ENCODE measurements around the gene CLDN5.

The CLDN5 gene

GRCh38 chr22:19504900-19505734, 19.1 kb downstream of the CLDN5 start:
- no peaks in the 10 kb centered on the region for H3K9me3 ChIP-seq (replicated peaks in 1 of 11)
- 0 out of 22 replicates have a peak overlapping the region, but pooled peaks of 1 of the 11 experiments have one; percentile 6 for H3K27ac ChIP-seq
- H3K4me3 ChIP-seq = no peak overlapping the region
- peak overlapping the region in 8 of 11 experiments; percentile 47 to 75 (median 66); a peak in 17 of 22 replicates for H3K4me2 ChIP-seq
- peak overlapping the region in 1 of 11 experiments; percentile 14; a peak in 1 of 22 replicates for H3K9ac ChIP-seq
- peaks cover 0 to 21% (median 16%) of the 10 kb centered on the region in 10 experiments; a peak in 16 of 20 replicates for H3K4me1 ChIP-seq
- no peaks in the 10 kb centered on the region for H3K27me3 ChIP-seq
- peaks cover 0 to 18% (median 0%) of the 10 kb centered on the region in 11 experiments; a peak in 7 of 22 replicates for H4K20me1 ChIP-seq
- H3K36me3 ChIP-seq = peaks cover 0 to 96% (median 68%) of the 10 kb centered on the region in 11 experiments; a peak in 18 of 22 replicates
- TF ChIP-seq Cebpa-rat (IDR thresholded peaks at IDR 0.05) = no peak

- Histone ChIP-seq H3K9me3 (replicated peaks in 1 of 11) (no peaks in the 10 kb centered on the region), H3K9ac (no peak overlapping the region), H3K4me1 (peaks cover 0 to 21% (median 16%) of the 10 kb centered on the region in 10 experiments; a peak in 16 of 20 replicates), H3K36me3 (peaks cover 0 to 96% (median 73%) of the 10 kb centered on the region in 11 experiments; a peak in 18 of 22 replicates), H4K20me1 (peaks cover 0 to 30% (median 0%) of the 10 kb centered on the region in 11 experiments; a peak in 6 of 22 replicates), H3K4me2 (no peak overlapping the region), H3K4me3 (no peak overlapping the region), H3K27ac (no peak overlapping the region), H3K27me3 (no peaks in the 10 kb centered on the region)
- TF ChIP-seq Cebpa-rat (IDR thresholded peaks at IDR 0.05) = no peak
Measured at GRCh38 chr22:19503869-19504268, 20.3 kb downstream of the CLDN5 start.

- H3K27me3 ChIP-seq = no peaks in the 10 kb centered on the region
- peaks cover 0 to 96% (median 75%) of the 10 kb centered on the region in 11 experiments; a peak in 18 of 22 replicates for H3K36me3 ChIP-seq
- no peak for TF ChIP-seq Cebpa-rat (IDR thresholded peaks at IDR 0.05)
- H4K20me1 ChIP-seq = peaks cover 0 to 31% (median 0%) of the 10 kb centered on the region in 11 experiments; a peak in 6 of 22 replicates
- H3K4me2 ChIP-seq = no peak overlapping the region
- no peak overlapping the region for H3K27ac ChIP-seq
- H3K9me3 ChIP-seq (replicated peaks in 1 of 11) = no peaks in the 10 kb centered on the region
- H3K9ac ChIP-seq = no peak overlapping the region
- no peak overlapping the region for H3K4me3 ChIP-seq
- peaks cover 0 to 21% (median 16%) of the 10 kb centered on the region in 10 experiments; a peak in 16 of 20 replicates for H3K4me1 ChIP-seq
Measured at GRCh38 chr22:19503367-19503766, 20.8 kb downstream of the CLDN5 start.

- H3K9me3 ChIP-seq (replicated peaks in 1 of 11) = no peaks in the 10 kb centered on the region
- no peak overlapping the region for H3K4me2 ChIP-seq
- no peak overlapping the region for H3K27ac ChIP-seq
- H3K9ac ChIP-seq = no peak overlapping the region
- H4K20me1 ChIP-seq = peaks cover 0 to 32% (median 0%) of the 10 kb centered on the region in 11 experiments; a peak in 5 of 22 replicates
- H3K4me3 ChIP-seq = no peak overlapping the region
- no peaks in the 10 kb centered on the region for H3K27me3 ChIP-seq
- H3K36me3 ChIP-seq = peaks cover 0 to 96% (median 75%) of the 10 kb centered on the region in 11 experiments; a peak in 19 of 22 replicates
- no peak for TF ChIP-seq Cebpa-rat (IDR thresholded peaks at IDR 0.05)
- peaks cover 0 to 21% (median 16%) of the 10 kb centered on the region in 10 experiments; a peak in 16 of 20 replicates for H3K4me1 ChIP-seq
Measured at GRCh38 chr22:19501897-19502447, 22.2 kb downstream of the CLDN5 start.

GRCh38 chr22:19499880-19500242, 24.3 kb downstream of the CLDN5 start:
- Histone ChIP-seq H3K4me2 (no peak overlapping the region), H3K4me3 (no peak overlapping the region), H3K9me3 (replicated peaks in 1 of 11) (no peaks in the 10 kb centered on the region), H3K9ac (no peak overlapping the region), H3K27me3 (no peaks in the 10 kb centered on the region), H4K20me1 (peaks cover 0 to 35% (median 0%) of the 10 kb centered on the region in 11 experiments; a peak in 4 of 22 replicates), H3K36me3 (peaks cover 0 to 96% (median 79%) of the 10 kb centered on the region in 11 experiments; a peak in 19 of 22 replicates), H3K27ac (no peak overlapping the region), H3K4me1 (peaks cover 0 to 7% (median 4%) of the 10 kb centered on the region in 10 experiments; a peak in 16 of 20 replicates)
- no peak for TF ChIP-seq Cebpa-rat (IDR thresholded peaks at IDR 0.05)

GRCh38 chr22:19499236-19499879, 24.9 kb downstream of the CLDN5 start:
- Histone ChIP-seq H3K27ac (no peak overlapping the region), H3K4me3 (no peak overlapping the region), H3K9ac (no peak overlapping the region), H4K20me1 (peaks cover 0 to 40% (median 0%) of the 10 kb centered on the region in 11 experiments; a peak in 5 of 22 replicates), H3K27me3 (no peaks in the 10 kb centered on the region), H3K9me3 (replicated peaks in 1 of 11) (no peaks in the 10 kb centered on the region), H3K4me2 (no peak overlapping the region), H3K36me3 (peaks cover 3 to 98% (median 84%) of the 10 kb centered on the region in 11 experiments; a peak in 19 of 22 replicates), H3K4me1 (peaks cover 0 to 2% (median 0%) of the 10 kb centered on the region in 10 experiments; a peak in 3 of 20 replicates)
- no peak for TF ChIP-seq Cebpa-rat (IDR thresholded peaks at IDR 0.05)

GRCh38 chr22:19498866-19499190, 25.4 kb downstream of the CLDN5 start:
- Histone ChIP-seq H4K20me1 (peaks cover 0 to 45% (median 0%) of the 10 kb centered on the region in 11 experiments; a peak in 6 of 22 replicates), H3K4me2 (no peak overlapping the region), H3K36me3 (peaks cover 8 to 100% (median 88%) of the 10 kb centered on the region in 11 experiments; a peak in 19 of 22 replicates), H3K4me3 (no peak overlapping the region), H3K9ac (no peak overlapping the region), H3K4me1 (no peaks in the 10 kb centered on the region), H3K27ac (no peak overlapping the region), H3K9me3 (replicated peaks in 1 of 11) (no peaks in the 10 kb centered on the region), H3K27me3 (no peaks in the 10 kb centered on the region)
- no peak for TF ChIP-seq Cebpa-rat (IDR thresholded peaks at IDR 0.05)

GRCh38 chr22:19498154-19498865, 25.9 kb downstream of the CLDN5 start:
- Histone ChIP-seq H3K4me2 (no peak overlapping the region), H3K36me3 (peaks cover 8 to 100% (median 88%) of the 10 kb centered on the region in 11 experiments; a peak in 19 of 22 replicates)
- TF ChIP-seq Cebpa-rat (IDR thresholded peaks at IDR 0.05) = no peak

More at GRCh38 chr22:19498154-19498865, 25.9 kb downstream of the CLDN5 start:
- no peaks in the 10 kb centered on the region for H3K9me3 ChIP-seq (replicated peaks in 1 of 11)
- H4K20me1 ChIP-seq = peaks cover 0 to 51% (median 0%) of the 10 kb centered on the region in 11 experiments; a peak in 6 of 22 replicates
- no peak overlapping the region for H3K27ac ChIP-seq
- H3K4me1 ChIP-seq = no peaks in the 10 kb centered on the region
- H3K9ac ChIP-seq = 0 out of 22 replicates have a peak overlapping the region, but pooled peaks of 1 of the 11 experiments have one; percentile 1
- H3K27me3 ChIP-seq = no peaks in the 10 kb centered on the region
- H3K4me3 ChIP-seq = no peak overlapping the region
